B cell (primary cell): ENCODE measurements around the gene KLK10. TPM values are rescaled to one million over a fixed set of nuclear protein-coding genes. Genes with fewer than 3 reads are reported as not detected.

ENCODE experiments used
- ATAC-seq: fragments of 200-7000 bp; cut with Tn5 transposase; one replicate; pipeline ENCODE4 v1.10.0; 2021; ENCODE audit warnings: low read depth, mild to moderate bottlenecking, moderate number of reproducible peaks, moderate library complexity
- CTCF ChIA-PET: fragments of 350-600 bp; sonication (Branson Sonifier 250); formaldehyde crosslinking; loops from one replicate; lab custom pipeline; 2021; ENCODE audit warnings: antibody characterized with exemption, inconsistent platforms; lab: Charles Lee
- POLR2A ChIA-PET: fragments of 350-600 bp; sonication (Branson Sonifier 250); formaldehyde crosslinking; loops from one replicate; lab custom pipeline; 2021; ENCODE audit warnings: antibody characterized with exemption; lab: Charles Lee
- DNase-seq: peaks from one replicate; pipeline ENCODE4 v3.0.0; 2013
- H2AFZ ChIP-seq: 2 replicates; pipeline ENCODE4 v1.6.1; 2012; ENCODE audit warnings: mild to moderate bottlenecking, low read depth, low read length; ENCODE audit not compliant: insufficient read depth, poor library complexity, severe bottlenecking
- H3K27ac ChIP-seq, 2 donors: 1 replicate in 1 of 2; 2 replicates in 1 of 2; pipeline ENCODE4 v1.5.1; 2012 to 2013; ENCODE audit warnings: low read length in 2 of 2, mild to moderate bottlenecking in 2 of 2, moderate library complexity in 1 of 2
- H3K27me3 ChIP-seq, 4 experiments: fragments of 200-600 bp in 1 of 4; sonication (generic) in 1 of 4; replicated peaks in 1 of 4; 1 replicate in 2 of 4; 2 replicates in 2 of 4; pipeline versions ENCODE4 v1.6.1 to v1.7.0; 2013 to 2016; ENCODE audit warnings: low read length in 3 of 4, mild to moderate bottlenecking in 2 of 4, mixed read lengths in 1 of 4, moderate library complexity in 1 of 4; ENCODE audit not compliant: insufficient read depth in 4 of 4, control insufficient read depth in 3 of 4; ENCODE audit errors: control extremely low read depth in 1 of 4
- H3K36me3 ChIP-seq, 2 experiments: replicated peaks in 1 of 2; 1 replicate in 1 of 2; 2 replicates in 1 of 2; pipeline versions ENCODE4 v1.6.1 to v1.7.1; 2013; ENCODE audit warnings: low read length in 1 of 2; ENCODE audit not compliant: insufficient read depth in 2 of 2, control insufficient read depth in 1 of 2; ENCODE audit errors: control extremely low read depth in 1 of 2, extremely low read depth in 1 of 2
- H3K4me1 ChIP-seq, 2 donors: fragments of 200-600 bp in 1 of 2; sonication (generic) in 1 of 2; 1 replicate in 1 of 2; 2 replicates in 1 of 2; pipeline versions ENCODE4 v1.5.1 to v1.6.1; 2013 to 2017; ENCODE audit warnings: low read length in 2 of 2; ENCODE audit not compliant: control insufficient read depth in 2 of 2, insufficient read depth in 2 of 2
- H3K4me2 ChIP-seq: replicated peaks from 2 replicates; pipeline ENCODE3; 2012; ENCODE audit warnings: mild to moderate bottlenecking, low read depth, low read length; ENCODE audit not compliant: poor library complexity, severe bottlenecking
- H3K4me3 ChIP-seq, 5 experiments: fragments of 200-600 bp in 1 of 5; sonication (generic) in 1 of 5; 1 replicate in 3 of 5; 2 replicates in 2 of 5; pipeline versions ENCODE4 v1.5.1 to v1.7.0; 2011 to 2016; ENCODE audit warnings: low read length in 4 of 5, mild to moderate bottlenecking in 4 of 5, low read depth in 2 of 5, control low read depth in 1 of 5, moderate library complexity in 1 of 5; ENCODE audit not compliant: insufficient read depth in 1 of 5; ENCODE audit errors: control extremely low read depth in 1 of 5, extremely low read depth in 1 of 5
- H3K79me2 ChIP-seq: fragments of 200-600 bp; sonication (generic); one replicate; pipeline ENCODE4 v1.6.0; 2016; ENCODE audit warnings: low read length; ENCODE audit not compliant: control insufficient read depth, insufficient read depth
- H3K9ac ChIP-seq: fragments of 200-600 bp; sonication (generic); 2 replicates; pipeline ENCODE4 v1.6.1; 2017; ENCODE audit warnings: mild to moderate bottlenecking, low read length, moderate library complexity
- H3K9me3 ChIP-seq, 3 donors: one replicate each; pipeline versions ENCODE4 v1.6.1 to v1.7.1; 2013; ENCODE audit warnings: low read length in 2 of 3; ENCODE audit not compliant: control insufficient read depth in 2 of 3, insufficient read depth in 1 of 3; ENCODE audit errors: control extremely low read depth in 1 of 3
- H4K20me1 ChIP-seq: 2 replicates; pipeline ENCODE4 v1.6.0; 2012; ENCODE audit warnings: mild to moderate bottlenecking, low read length; ENCODE audit not compliant: insufficient read depth, control insufficient read depth, poor library complexity, severe bottlenecking
- H3K27ac Mint-ChIP-seq: one replicate; pipeline ENCODE4 v1.8.0; 2021; ENCODE audit warnings: mixed read lengths
- H3K27me3 Mint-ChIP-seq: one replicate; pipeline ENCODE4 v1.8.0; 2021; ENCODE audit warnings: mixed read lengths
- H3K4me1 Mint-ChIP-seq: one replicate; pipeline ENCODE4 v1.8.0; 2021; ENCODE audit warnings: mixed read lengths
- H3K4me3 Mint-ChIP-seq: one replicate; pipeline ENCODE4 v1.8.0; 2021; ENCODE audit warnings: mixed read lengths
- H3K9me3 Mint-ChIP-seq: one replicate; pipeline ENCODE4 v1.8.0; 2022; ENCODE audit warnings: mixed read lengths; ENCODE audit not compliant: insufficient read depth
- CTCF ChIP-seq: fragments of 200-600 bp; IDR thresholded peaks from one replicate; pipeline ENCODE4 v1.8.0; 2022; ENCODE audit warnings: antibody characterized with exemption, mild to moderate bottlenecking
- EZH2 ChIP-seq: IDR thresholded peaks from 2 replicates; pipeline ENCODE4 v1.6.1; 2012; ENCODE audit warnings: borderline replicate concordance, low read depth, mild to moderate bottlenecking, moderate library complexity, low read length; ENCODE audit not compliant: insufficient read depth, poor library complexity, severe bottlenecking
- WGBS: methylation state at CpG from one replicate; pipeline ENCODE4 v1.1.5; 2013; ENCODE audit warnings: missing lambda C conversion rate; ENCODE audit not compliant: insufficient coverage; 5-methylcytosine and 5-hydroxymethylcytosine counted together
- intact Hi-C: fragments of 100-400 bp; cut with micrococcal nuclease; formaldehyde crosslinking; loops from one replicate; pipeline ENCODE4 v1.10.0; 2022
- polyA plus RNA-seq: library from polyadenylated mRNA; depleted of rRNA; stranded (reverse); fragments of >200 nt; gene quantifications from 2 replicates; pipeline ENCODE4 v1.2.3, GENCODE V29; 2012
- total RNA-seq, 2 donors: library from RNA; stranded (reverse); fragments of 120-200 nt in 1 of 2; gene quantifications; 1 replicate in 1 of 2; 2 replicates in 1 of 2; pipeline versions ENCODE4 v1.2.3 to v1.2.4, GENCODE V29; 2013 to 2022

The KLK10 gene
- total and polyA plus RNA-seq, 2 donors (not counting 1 experiment from before 2014, with no cell fraction given), result not detected

- Mint-ChIP-seq H3K27ac (no peak overlapping the region), H3K4me1 (no peaks in the 10 kb centered on the region), H3K4me3 (no peak overlapping the region), H3K9me3 (no peaks in the 10 kb centered on the region), H3K27me3 (peaks cover 36% of the 10 kb centered on the region)
- no peaks in the 10 kb centered on the region for H3K4me1 ChIP-seq
- H3K4me3 ChIP-seq, result no peak overlapping the region
- ATAC-seq (no peak), DNase-seq (no peak)
- H3K36me3 ChIP-seq, result no peaks in the 10 kb centered on the region
- H4K20me1 ChIP-seq, result no peaks in the 10 kb centered on the region
- no peak overlapping the region for H3K27ac ChIP-seq
- H3K9ac ChIP-seq, result no peak overlapping the region
- CTCF ChIA-PET, result no interaction called here
- no peak overlapping the region for H2AFZ ChIP-seq
- no peak for TF ChIP-seq CTCF
- no peak for TF ChIP-seq EZH2
- POLR2A ChIA-PET, result no interaction called here
- H3K79me2 ChIP-seq, result no peaks in the 10 kb centered on the region
- WGBS, result 75% methylated on average over 41 of the region's 42 CpGs
- H3K4me2 ChIP-seq, result no peak overlapping the region
- H3K9me3 ChIP-seq, result peaks cover 0 to 33% (median 0%) of the 10 kb centered on the region in 3 donors
- peaks cover 0 to 26% (median 2%) of the 10 kb centered on the region in 4 experiments for H3K27me3 ChIP-seq
- intact Hi-C loops, result no loop called here
Measured at GRCh38 chr19:51002542-51003311, 16.8 kb downstream of the KLK10 start.

DNA sequence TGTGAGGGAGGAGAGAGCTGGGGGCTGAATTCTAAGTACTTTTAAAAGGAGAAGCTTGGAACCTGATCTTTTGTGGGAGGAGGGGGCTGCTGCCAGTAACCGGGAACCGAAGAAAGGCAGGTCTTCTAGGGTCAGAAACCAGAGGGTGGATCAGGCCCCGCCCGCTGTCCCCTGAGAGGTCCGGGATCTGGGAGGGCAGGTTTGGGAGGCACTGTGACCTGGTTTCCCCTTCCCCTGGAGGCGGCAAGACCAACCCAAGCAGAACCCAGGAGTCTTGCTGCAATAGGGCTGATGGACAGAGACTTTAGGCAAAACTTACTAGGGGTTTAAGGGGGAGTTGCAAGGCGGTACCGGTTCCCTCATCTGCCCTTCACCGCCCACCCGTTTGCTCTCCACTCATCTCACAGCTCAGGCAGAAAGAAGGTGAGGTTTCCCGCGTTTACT is 17.4 kb downstream of the KLK10 start:
- H3K4me1 Mint-ChIP-seq, result no peaks in the 10 kb centered on the region
- no peaks in the 10 kb centered on the region for H3K79me2 ChIP-seq
- H3K4me1 ChIP-seq, result no peaks in the 10 kb centered on the region
- no peak overlapping the region for H3K4me3 Mint-ChIP-seq
- CTCF ChIA-PET, result no interaction called here
- DNase-seq (no peak), ATAC-seq (no peak)
- POLR2A ChIA-PET, result no interaction called here
- H3K9me3 ChIP-seq, result peaks cover 0 to 33% (median 0%) of the 10 kb centered on the region in 3 donors
- H3K27me3 ChIP-seq, result peaks cover 0 to 28% (median 2%) of the 10 kb centered on the region in 4 experiments
- H3K27me3 Mint-ChIP-seq, result peaks cover 35% of the 10 kb centered on the region
- 65% methylated on average over 10 of the region's 12 CpGs for WGBS
- H3K9ac ChIP-seq, result no peak overlapping the region
- no peaks in the 10 kb centered on the region for H3K9me3 Mint-ChIP-seq
- no peaks in the 10 kb centered on the region for H3K36me3 ChIP-seq
- H3K4me2 ChIP-seq, result no peak overlapping the region
- no peaks in the 10 kb centered on the region for H4K20me1 ChIP-seq
- no peak overlapping the region for H2AFZ ChIP-seq
- H3K4me3 ChIP-seq, result no peak overlapping the region
- no peak overlapping the region for H3K27ac ChIP-seq
- intact Hi-C loops, result no loop called here
- H3K27ac Mint-ChIP-seq, result no peak overlapping the region
- TF ChIP-seq EZH2 (no peak), CTCF (no peak)
